Central memory CD8-positive, alpha-beta T cell (primary cell): ENCODE data around the gene ZFYVE28.
"Not testable (repeated sequence)": the region's sequence is repeated elsewhere in the genome, so short reads cannot be mapped to it uniquely, and the experiment has no call there.

Experiments used
- ATAC-seq: fragments of 150-1000 bp; cut with Tn5 transposase; replicated peaks from 2 replicates; pipeline ENCODE4 v1.10.0; 2022; ENCODE audit warnings: mild to moderate bottlenecking, moderate FRiP score, moderate number of reproducible peaks; ENCODE audit not compliant: poor library complexity, severe bottlenecking; ENCODE audit errors: extremely low read depth
- DNase-seq, 2 donors: peaks; one replicate each; pipeline ENCODE4 v3.0.0; 2021; ENCODE audit warnings: low spot score in 2 of 2
- H3K27ac Mint-ChIP-seq: one replicate; pipeline ENCODE4 v1.8.0; 2022; ENCODE audit warnings: low read depth, mild to moderate bottlenecking, moderate library complexity, mixed read lengths
- H3K27me3 Mint-ChIP-seq: one replicate; pipeline ENCODE4 v1.8.0; 2022; ENCODE audit warnings: mixed read lengths
- H3K36me3 Mint-ChIP-seq: one replicate; pipeline ENCODE4 v1.8.0; 2022; ENCODE audit warnings: mild to moderate bottlenecking, moderate library complexity, mixed read lengths; ENCODE audit not compliant: insufficient read depth
- H3K4me1 Mint-ChIP-seq: one replicate; pipeline ENCODE4 v1.8.0; 2022; ENCODE audit warnings: mixed read lengths
- H3K4me3 Mint-ChIP-seq: one replicate; pipeline ENCODE4 v1.8.0; 2022; ENCODE audit warnings: mild to moderate bottlenecking, moderate library complexity, mixed read lengths
- H3K9me3 Mint-ChIP-seq: one replicate; pipeline ENCODE4 v1.8.0; 2022; ENCODE audit warnings: mixed read lengths

ZFYVE28 gene

GRCh38 chr4:2429945-2430757 is 11.7 kb upstream of the ZFYVE28 start:
- H3K36me3 Mint-ChIP-seq, DNase-seq, H3K9me3 Mint-ChIP-seq, H3K4me3 Mint-ChIP-seq, ATAC-seq, H3K27ac Mint-ChIP-seq, H3K4me1 Mint-ChIP-seq: not testable (repeated sequence)
- peaks cover 11% of the 10 kb centered on the region for H3K27me3 Mint-ChIP-seq

DNA sequence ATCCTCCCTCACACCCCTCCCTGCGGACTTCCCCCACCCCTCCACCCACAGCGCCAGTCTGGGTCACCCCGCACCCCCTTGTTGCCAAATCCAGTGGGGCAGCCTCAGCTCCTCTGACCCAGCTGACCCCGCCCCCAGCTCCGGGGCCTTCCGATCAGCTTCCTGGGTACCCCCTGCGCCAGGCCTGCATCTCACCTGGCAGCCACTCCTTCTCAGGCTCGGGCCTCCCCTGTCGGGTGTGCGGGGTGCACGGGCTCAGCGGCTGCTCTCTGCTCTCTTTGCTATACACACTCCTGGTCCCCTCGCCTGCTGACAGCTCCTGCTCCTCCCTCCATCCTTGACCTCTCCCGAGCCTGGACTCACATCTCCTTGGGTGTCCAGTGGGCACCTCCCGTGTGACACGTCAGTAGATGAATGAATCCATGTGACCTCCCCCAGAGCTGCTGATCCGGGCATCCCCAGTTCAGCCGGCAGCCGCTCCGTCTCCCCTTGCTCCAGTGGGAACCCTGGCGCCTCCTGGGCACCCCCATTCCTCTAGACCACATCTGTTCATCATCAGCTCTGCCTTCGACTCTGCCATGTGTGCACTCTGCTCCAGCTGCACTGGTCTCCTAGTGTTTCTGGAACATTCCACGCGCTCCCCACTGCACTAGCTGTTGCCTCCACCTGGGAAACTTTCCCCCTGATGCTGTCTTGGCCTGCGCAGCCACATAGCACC is 10.2 kb upstream of the ZFYVE28 start:
- Mint-ChIP-seq H3K4me3 (no peak overlapping the region), H3K9me3 (no peaks in the 10 kb centered on the region), H3K27ac (no peak overlapping the region), H3K27me3 (peaks cover 11% of the 10 kb centered on the region), H3K36me3 (no peaks in the 10 kb centered on the region), H3K4me1 (peaks cover 6% of the 10 kb centered on the region)
- ATAC-seq (no peak), DNase-seq (no peak)

- no peak for DNase-seq
- H3K27me3 Mint-ChIP-seq = peaks cover 11% of the 10 kb centered on the region
- H3K4me3 Mint-ChIP-seq = no peak overlapping the region
Observed at GRCh38 chr4:2427383-2428334, 9.2 kb upstream of the ZFYVE28 start.

GRCh38 chr4:2426711-2427275 is 8.3 kb upstream of the ZFYVE28 start:
- Mint-ChIP-seq H3K9me3 (no peaks in the 10 kb centered on the region), H3K27ac (no peak overlapping the region), H3K4me1 (peaks cover 6% of the 10 kb centered on the region), H3K4me3 (no peak overlapping the region), H3K36me3 (peaks cover 2% of the 10 kb centered on the region), H3K27me3 (peaks cover 11% of the 10 kb centered on the region)
- DNase-seq (no peak), ATAC-seq (no peak)

More at GRCh38 chr4:2427383-2428334, 9.2 kb upstream of the ZFYVE28 start:
- no peaks in the 10 kb centered on the region for H3K9me3 Mint-ChIP-seq
- peaks cover 6% of the 10 kb centered on the region for H3K4me1 Mint-ChIP-seq
- no peak for ATAC-seq
- H3K27ac Mint-ChIP-seq = no peak overlapping the region
- no peaks in the 10 kb centered on the region for H3K36me3 Mint-ChIP-seq

DNA sequence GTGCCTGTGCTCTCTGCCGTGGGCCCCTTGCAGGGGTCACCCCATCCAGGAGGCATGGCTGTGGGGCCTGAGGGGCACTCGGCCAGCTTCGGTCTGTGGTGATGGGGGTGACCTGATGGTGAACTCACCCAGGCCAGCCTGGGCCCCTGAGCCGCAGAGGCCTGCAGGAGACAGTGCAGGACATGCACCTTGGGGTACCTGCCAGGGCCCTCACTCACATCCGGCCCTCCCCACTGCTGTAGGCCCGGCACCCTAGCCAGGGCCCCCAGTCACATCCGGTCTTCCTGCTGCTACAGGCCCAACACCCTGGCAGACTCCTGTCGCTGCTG is 7.6 kb upstream of the ZFYVE28 start:
- no peak for DNase-seq
- H3K4me1 Mint-ChIP-seq = peaks cover 6% of the 10 kb centered on the region
- ATAC-seq = no peak
- H3K27me3 Mint-ChIP-seq = peaks cover 11% of the 10 kb centered on the region
- no peak overlapping the region for H3K4me3 Mint-ChIP-seq
- no peak overlapping the region for H3K27ac Mint-ChIP-seq
- no peaks in the 10 kb centered on the region for H3K9me3 Mint-ChIP-seq
- peaks cover 2% of the 10 kb centered on the region for H3K36me3 Mint-ChIP-seq

GRCh38 chr4:2425386-2426068 is 7.1 kb upstream of the ZFYVE28 start:
- H3K27ac Mint-ChIP-seq = no peak overlapping the region
- H3K4me1 Mint-ChIP-seq = peaks cover 6% of the 10 kb centered on the region
- no peak overlapping the region for H3K4me3 Mint-ChIP-seq
- DNase-seq = no peak
- peaks cover 2% of the 10 kb centered on the region for H3K36me3 Mint-ChIP-seq
- no peak for ATAC-seq
- no peaks in the 10 kb centered on the region for H3K9me3 Mint-ChIP-seq
- H3K27me3 Mint-ChIP-seq = peaks cover 11% of the 10 kb centered on the region

- H3K27ac Mint-ChIP-seq = no peak overlapping the region
- DNase-seq (no peak), ATAC-seq (no peak)
- H3K27me3 Mint-ChIP-seq = peaks cover 11% of the 10 kb centered on the region
- H3K36me3 Mint-ChIP-seq = peaks cover 4% of the 10 kb centered on the region
- H3K4me3 Mint-ChIP-seq = no peak overlapping the region
- no peaks in the 10 kb centered on the region for H3K9me3 Mint-ChIP-seq
- peaks cover 15% of the 10 kb centered on the region for H3K4me1 Mint-ChIP-seq
Observed at GRCh38 chr4:2424581-2424980, 6.1 kb upstream of the ZFYVE28 start.

GRCh38 chr4:2423695-2424094 is 5.2 kb upstream of the ZFYVE28 start:
- ATAC-seq (no peak), DNase-seq (no peak)
- no peak overlapping the region for H3K27ac Mint-ChIP-seq
- no peaks in the 10 kb centered on the region for H3K9me3 Mint-ChIP-seq
- peaks cover 4% of the 10 kb centered on the region for H3K27me3 Mint-ChIP-seq
- peaks cover 18% of the 10 kb centered on the region for H3K4me1 Mint-ChIP-seq
- H3K4me3 Mint-ChIP-seq = no peak overlapping the region
- H3K36me3 Mint-ChIP-seq = peaks cover 8% of the 10 kb centered on the region

DNA sequence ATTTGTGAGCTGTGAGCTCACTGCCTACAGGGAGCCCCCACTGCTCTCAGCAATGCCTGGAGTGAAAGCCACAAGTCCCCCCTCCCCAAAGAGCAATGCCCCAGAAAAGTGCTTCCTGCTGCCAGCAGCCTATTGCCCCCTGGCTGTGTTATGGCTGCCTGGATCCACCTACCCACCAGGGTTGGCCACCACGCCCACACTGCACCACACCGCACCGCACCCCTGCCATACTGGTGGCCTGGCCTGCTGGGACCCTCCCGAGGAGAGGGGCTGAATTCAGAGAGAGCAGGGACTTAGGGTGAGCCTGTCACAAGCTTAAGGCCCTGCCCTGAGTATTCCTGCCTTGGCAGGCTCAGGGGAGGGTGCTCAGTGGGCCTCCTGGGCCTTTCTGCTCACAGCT is 4.6 kb upstream of the ZFYVE28 start:
- Mint-ChIP-seq H3K4me1 (peaks cover 17% of the 10 kb centered on the region), H3K27ac (no peak overlapping the region), H3K4me3 (no peak overlapping the region), H3K9me3 (no peaks in the 10 kb centered on the region), H3K36me3 (peaks cover 9% of the 10 kb centered on the region), H3K27me3 (no peaks in the 10 kb centered on the region)
- no peak for ATAC-seq
- DNase-seq = no peak

DNA sequence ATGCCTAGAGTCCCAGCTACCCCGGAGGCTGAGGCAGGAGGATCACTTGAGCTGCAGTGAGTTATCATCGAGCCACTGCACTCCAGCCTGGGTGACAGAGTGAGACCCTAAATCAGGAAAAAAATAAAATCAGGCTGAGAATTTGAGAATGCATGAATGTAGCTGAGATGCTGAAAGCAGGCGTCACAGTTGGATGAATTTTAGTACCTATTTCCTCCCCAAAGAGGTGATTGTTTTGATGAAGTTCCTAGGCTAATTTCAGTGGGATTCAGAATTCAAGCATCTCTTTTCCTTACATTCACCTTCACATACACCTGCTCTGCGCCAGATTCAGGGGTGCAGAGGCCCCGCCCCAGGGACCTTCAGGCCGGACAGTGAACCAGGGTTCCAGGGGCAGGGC is 3.5 kb upstream of the ZFYVE28 start:
- no peaks in the 10 kb centered on the region for H3K27me3 Mint-ChIP-seq
- peaks cover 9% of the 10 kb centered on the region for H3K36me3 Mint-ChIP-seq
- ATAC-seq (no peak), DNase-seq (no peak)
- no peak overlapping the region for H3K4me3 Mint-ChIP-seq
- no peak overlapping the region for H3K27ac Mint-ChIP-seq
- no peaks in the 10 kb centered on the region for H3K9me3 Mint-ChIP-seq
- H3K4me1 Mint-ChIP-seq = peaks cover 17% of the 10 kb centered on the region

DNA sequence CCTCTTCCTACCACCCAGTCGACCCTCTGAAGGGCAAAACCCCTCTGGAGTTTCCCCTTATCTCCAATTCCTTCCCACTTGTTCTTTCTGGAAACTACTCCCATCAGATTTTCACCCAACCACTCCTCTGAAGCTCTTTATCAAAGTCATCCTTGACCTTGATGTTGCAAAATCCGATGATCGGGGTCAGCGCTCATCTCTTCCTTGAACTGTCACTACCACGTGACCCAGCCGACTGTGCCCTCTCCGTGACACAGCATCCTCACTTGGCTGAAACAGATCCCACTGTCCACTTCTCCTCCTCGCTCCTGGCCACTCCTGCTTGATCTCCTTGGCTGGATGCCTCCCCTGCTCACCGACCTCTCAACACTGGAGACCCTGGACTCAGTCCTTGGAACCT is 1.4 kb upstream of the ZFYVE28 start:
- no peak for DNase-seq
- peaks cover 17% of the 10 kb centered on the region for H3K36me3 Mint-ChIP-seq
- ATAC-seq = no peak
- H3K9me3 Mint-ChIP-seq = no peaks in the 10 kb centered on the region
- peak overlapping the region; percentile 96 for H3K27ac Mint-ChIP-seq
- no peaks in the 10 kb centered on the region for H3K27me3 Mint-ChIP-seq
- H3K4me3 Mint-ChIP-seq = peak overlapping the region; percentile 80
- peaks cover 31% of the 10 kb centered on the region for H3K4me1 Mint-ChIP-seq
